Measurements from ENCODE around the gene MRPS21.

The MRPS21 gene

GRCh38 chr1:150267896-150268295 lies 25.8 kb upstream of the MRPS21 start:
- peaks cover 13% of the 10 kb centered on the region for H3K36me3 ChIP-seq (ENCODE audit: control insufficient read depth, insufficient read depth, low read length)
- no peak for TF ChIP-seq CTCF (IDR thresholded peaks at IDR 0.05; ENCODE audit: insufficient read depth, low read length, poor library complexity, severe bottlenecking)
- peak overlapping the region; percentile 82 for H3K4me3 ChIP-seq (replicated peaks; ENCODE audit: low read depth, low read length)
- no peaks in the 10 kb centered on the region for H3K27me3 ChIP-seq (replicated peaks; ENCODE audit: control insufficient read depth, insufficient read depth, low read length)
- no peak for DNase-seq (ENCODE audit: extremely low read depth, insufficient read length)

- no peak for TF ChIP-seq CTCF (IDR thresholded peaks at IDR 0.05; ENCODE audit: insufficient read depth, low read length, poor library complexity, severe bottlenecking)
- Histone ChIP-seq H3K36me3 (ENCODE audit: control insufficient read depth, insufficient read depth, low read length) (peaks cover 13% of the 10 kb centered on the region), H3K27me3 (replicated peaks; ENCODE audit: control insufficient read depth, insufficient read depth, low read length) (no peaks in the 10 kb centered on the region), H3K4me3 (replicated peaks; ENCODE audit: low read depth, low read length) (peak overlapping the region; percentile 82)
- no peak for DNase-seq (ENCODE audit: extremely low read depth, insufficient read length)
Measured at GRCh38 chr1:150268340-150268704, 25.3 kb upstream of the MRPS21 start.

GRCh38 chr1:150268705-150269403 lies 24.8 kb upstream of the MRPS21 start, which contains the start of gene APH1A:
Gene APH1A (minus strand): TSS chr1:150269016. CDS start chr1:150268810, 206 bp downstream.
- H3K36me3 ChIP-seq (ENCODE audit: control insufficient read depth, insufficient read depth, low read length), result peaks cover 13% of the 10 kb centered on the region
- peak within 1 kb of the TSS; percentile 82 for H3K4me3 ChIP-seq (replicated peaks; ENCODE audit: low read depth, low read length)
- H3K27me3 ChIP-seq (replicated peaks; ENCODE audit: control insufficient read depth, insufficient read depth, low read length), result no peaks in the 10 kb centered on the region
- DNase-seq (ENCODE audit: extremely low read depth, insufficient read length), result peak; percentile 92
- TF ChIP-seq CTCF (IDR thresholded peaks at IDR 0.05; ENCODE audit: insufficient read depth, low read length, poor library complexity, severe bottlenecking), result no peak

- Histone ChIP-seq H3K4me3 (replicated peaks; ENCODE audit: low read depth, low read length) (peak overlapping the region; percentile 82), H3K27me3 (replicated peaks; ENCODE audit: control insufficient read depth, insufficient read depth, low read length) (no peaks in the 10 kb centered on the region), H3K36me3 (ENCODE audit: control insufficient read depth, insufficient read depth, low read length) (peaks cover 13% of the 10 kb centered on the region)
- no peak for DNase-seq (ENCODE audit: extremely low read depth, insufficient read length)
- no peak for TF ChIP-seq CTCF (IDR thresholded peaks at IDR 0.05; ENCODE audit: insufficient read depth, low read length, poor library complexity, severe bottlenecking)
Measured at GRCh38 chr1:150269451-150269850, 24.2 kb upstream of the MRPS21 start.

- no peaks in the 10 kb centered on the region for H3K27me3 ChIP-seq (replicated peaks; ENCODE audit: control insufficient read depth, insufficient read depth, low read length)
- H3K4me3 ChIP-seq (replicated peaks; ENCODE audit: low read depth, low read length), result no peak overlapping the region
- peaks cover 3% of the 10 kb centered on the region; the same call in 1 of the 2 replicates for H3K36me3 ChIP-seq (ENCODE audit: control insufficient read depth, insufficient read depth, low read length)
- no peak for TF ChIP-seq CTCF (IDR thresholded peaks at IDR 0.05; ENCODE audit: insufficient read depth, low read length, poor library complexity, severe bottlenecking)
- DNase-seq (ENCODE audit: extremely low read depth, insufficient read length), result no peak
Measured at GRCh38 chr1:150271291-150271959, 22.2 kb upstream of the MRPS21 start.

Data from GM06990 (cell line).